ENCODE results near the gene OR2C1. TPM values are rescaled to one million over a fixed set of nuclear protein-coding genes. Genes with fewer than 3 reads are reported as not detected.

Gene OR2C1
- total RNA-seq, 2 donors from 2014 or later = 0.18 TPM; not detected in 1

- intact Hi-C loops (cut with DNase I) = no loop called here
- DNase-seq = no peak
- no peak for ATAC-seq
These were observed 27.4 kb downstream of the OR2C1 start for GRCh38 chr16:3383045-3383448.

- ATAC-seq = no peak
- no peak for DNase-seq
- intact Hi-C loops (cut with DNase I) = no loop called here
These were observed 32.6 kb downstream of the OR2C1 start for GRCh38 chr16:3388325-3388724.

GRCh38 chr16:3389663-3390338, 34.1 kb downstream of the OR2C1 start:
- DNase-seq (no peak), ATAC-seq (no peak)
- intact Hi-C loops (cut with DNase I) = no loop called here

GRCh38 chr16:3400446-3400778, 44.7 kb downstream of the OR2C1 start:
- no peak for ATAC-seq
- intact Hi-C loops (cut with DNase I) = no loop called here
- no peak for DNase-seq

- intact Hi-C loops (cut with DNase I) = no loop called here
- ATAC-seq (peak; percentile 100), DNase-seq (peak; percentile 98)
These were observed 45.3 kb downstream of the OR2C1 start, which contains the start of the genes ZNF174 and ZSCAN32 for GRCh38 chr16:3400779-3401688. ZNF174 (plus strand) TSS chr16:3401215; CDS start chr16:3402005, 790 bp downstream. ZSCAN32 (minus strand) TSS chr16:3401004; CDS start chr16:3397557, 3,447 bp downstream.

GRCh38 chr16:3401719-3402397, 46.2 kb downstream of the OR2C1 start:
- intact Hi-C loops (cut with DNase I) = no loop called here
- no peak for ATAC-seq
- no peak for DNase-seq

Other genes starting within 250 kb of the OR2C1 start
- 1 to 10 TPM; 7.0 to 7.2 TPM for gene ZNF205, start 243.3 kb upstream of the OR2C1 start, total RNA-seq
- 1 to 10 TPM; 6.5 to 6.7 TPM for gene ZNF213, start 220.9 kb upstream of the OR2C1 start, total RNA-seq
- gene OR1F1, start 167.7 kb upstream of the OR2C1 start, total RNA-seq = not detected
- 1 to 10 TPM; 5.7 to 8.8 TPM for gene ZNF200, start 120.7 kb upstream of the OR2C1 start, total RNA-seq
- 1 to 10 TPM; 1.8 to 1.9 TPM for gene MEFV, start 99.3 kb upstream of the OR2C1 start, total RNA-seq
- 10 to 100 TPM in 1 of 2 donors, 1 to 10 TPM in 1; 9.0 to 19.2 TPM for gene ZNF263, start 72.4 kb upstream of the OR2C1 start, total RNA-seq
- 1 to 10 TPM; 6.3 to 9.8 TPM for gene TIGD7, start 50.5 kb upstream of the OR2C1 start, total RNA-seq
- gene ZNF75A, start 50.4 kb upstream of the OR2C1 start, total RNA-seq = 10 to 100 TPM; 16.4 to 23.0 TPM
- 1 to 10 TPM; 7.1 to 9.4 TPM for gene ZSCAN32, start 45.1 kb downstream of the OR2C1 start, total RNA-seq
- gene ZNF174, start 45.3 kb downstream of the OR2C1 start, total RNA-seq = 1 to 10 TPM; 8.6 TPM
- gene ZNF597, start 87.6 kb downstream of the OR2C1 start, total RNA-seq = 1 to 10 TPM; 1.4 to 2.3 TPM
- 10 to 100 TPM; 35.4 to 38.2 TPM for gene NAA60, start 87.8 kb downstream of the OR2C1 start, total RNA-seq
- not detected for gene C16orf90, start 139.6 kb downstream of the OR2C1 start, total RNA-seq
- 10 to 100 TPM; 15.4 to 16.0 TPM for gene CLUAP1, start 145.1 kb downstream of the OR2C1 start, total RNA-seq
- gene NLRC3, start 221.5 kb downstream of the OR2C1 start, total RNA-seq = 1 to 10 TPM in 1 of 2 donors, under 1 TPM in 1; 0.81 to 1.0 TPM

Data from left cardiac atrium (tissue), 4 donors.